Hippocampal formation (tissue), 2 donors: Measurements from ENCODE around the gene SSBP4.
"Not testable (repeated sequence)": the region's sequence is repeated elsewhere in the genome, so short reads cannot be mapped to it uniquely, and the experiment has no call there.

Source experiments
- DNase-seq, 2 donors: peaks; one replicate each; lab custom pipeline; 2025; lab: John Stamatoyannopoulos, UW

The SSBP4 gene

GRCh38 chr19:18393836-18394235 is 25.4 kb upstream of the SSBP4 start:
- DNase-seq = peak in 1 of 2 donors; percentile 28

- no peak for DNase-seq
Observed at GRCh38 chr19:18396471-18397241, 22.5 kb upstream of the SSBP4 start.

- no peak for DNase-seq
Observed at GRCh38 chr19:18397242-18398202, 21.7 kb upstream of the SSBP4 start, which contains the start of gene LRRC25. TSS of gene LRRC25 (minus strand) at chr19:18397622. CDS start at chr19:18396963, 659 bp downstream.

GRCh38 chr19:18399008-18399407 is 20.2 kb upstream of the SSBP4 start:
- DNase-seq = no peak

GRCh38 chr19:18401580-18402112 is 17.6 kb upstream of the SSBP4 start:
- DNase-seq = peak; percentile 29 to 37

- not testable (repeated sequence) for DNase-seq
Observed at GRCh38 chr19:18402455-18403248, 16.5 kb upstream of the SSBP4 start.

- DNase-seq = not testable (repeated sequence)
Observed at GRCh38 chr19:18405754-18406153, 13.4 kb upstream of the SSBP4 start.

GRCh38 chr19:18406749-18407148 is 12.4 kb upstream of the SSBP4 start:
- no peak for DNase-seq

- DNase-seq = no peak
Observed at GRCh38 chr19:18408053-18408476, 11.1 kb upstream of the SSBP4 start.

GRCh38 chr19:18412610-18413239 is 6.5 kb upstream of the SSBP4 start:
- DNase-seq = no peak

GRCh38 chr19:18414504-18415177 is 4.6 kb upstream of the SSBP4 start:
- no peak for DNase-seq

- no peak for DNase-seq
Observed at GRCh38 chr19:18415178-18415867, 3.9 kb upstream of the SSBP4 start.

- DNase-seq = peak; percentile 66 to 67
Observed at GRCh38 chr19:18416778-18417249, 2.4 kb upstream of the SSBP4 start.

GRCh38 chr19:18417250-18418028 is 1.8 kb upstream of the SSBP4 start:
- peak in 1 of 2 donors; percentile 48 for DNase-seq

- DNase-seq = no peak
Observed at GRCh38 chr19:18418029-18418482, 1.1 kb upstream of the SSBP4 start.

- no peak for DNase-seq
Observed at GRCh38 chr19:18418483-18419194, 559 bp upstream of the SSBP4 start.

- no peak for DNase-seq
Observed at GRCh38 chr19:18419699-18420460, 682 bp downstream of the SSBP4 start.
